Colonic mucosa (tissue), 4 donors: Measurements from ENCODE around the gene GARIN5A. TPM values are rescaled to one million over a fixed set of nuclear protein-coding genes. Genes with fewer than 3 reads are reported as not detected.

ENCODE experiments used
- DNase-seq: peaks from one replicate; pipeline ENCODE4 v3.0.0-alpha.2; 2020
- H3K27ac ChIP-seq: fragments of 200-600 bp; one replicate; pipeline ENCODE4 v1.8.0; 2021
- H3K27me3 ChIP-seq: fragments of 200-600 bp; one replicate; pipeline ENCODE4 v1.8.0; 2021
- H3K36me3 ChIP-seq: fragments of 200-600 bp; one replicate; pipeline ENCODE4 v1.8.0; 2021
- H3K4me1 ChIP-seq: fragments of 200-600 bp; one replicate; pipeline ENCODE4 v1.8.0; 2021; ENCODE audit warnings: mild to moderate bottlenecking
- H3K4me3 ChIP-seq: fragments of 200-600 bp; one replicate; pipeline ENCODE4 v1.8.0; 2021
- H3K9ac ChIP-seq, 2 donors: one replicate each; pipeline ENCODE4 v1.7.0; 2013; ENCODE audit warnings: control low read depth in 2 of 2, low read depth in 2 of 2, low read length in 2 of 2
- H3K9me3 ChIP-seq: fragments of 200-600 bp; one replicate; pipeline ENCODE4 v1.8.0; 2021
- intact Hi-C: fragments of 100-400 bp; cut with DNase I; formaldehyde crosslinking; loops from one replicate; pipeline ENCODE4 v1.14.1; 2022
- total RNA-seq, 2 donors: library from RNA; stranded (reverse); fragmentation: NEBNext Ultra II Directional in 1 of 2; extraction: Animal tissue kit (Norgen Biotek cat#: 25700) in 1 of 2; gene quantifications; one replicate each; pipeline ENCODE4 v1.2.1, GENCODE V29; 2021
- TF ChIP-seq, protein P1 (sequence below): fragments of 200-600 bp; IDR thresholded peaks from one replicate; pipeline ENCODE4 v1.8.0; 2022; ENCODE audit warnings: antibody characterized with exemption, mild to moderate bottlenecking
- donor health status: healthy.
- donor health status: DM: no; HTN: no; CAD: no.
- donor health status: DM: no; HTN: no; CAD: no.

Gene GARIN5A
- total RNA-seq, 2 donors from 2014 or later, result 2.1 to 4.4 TPM

DNA sequence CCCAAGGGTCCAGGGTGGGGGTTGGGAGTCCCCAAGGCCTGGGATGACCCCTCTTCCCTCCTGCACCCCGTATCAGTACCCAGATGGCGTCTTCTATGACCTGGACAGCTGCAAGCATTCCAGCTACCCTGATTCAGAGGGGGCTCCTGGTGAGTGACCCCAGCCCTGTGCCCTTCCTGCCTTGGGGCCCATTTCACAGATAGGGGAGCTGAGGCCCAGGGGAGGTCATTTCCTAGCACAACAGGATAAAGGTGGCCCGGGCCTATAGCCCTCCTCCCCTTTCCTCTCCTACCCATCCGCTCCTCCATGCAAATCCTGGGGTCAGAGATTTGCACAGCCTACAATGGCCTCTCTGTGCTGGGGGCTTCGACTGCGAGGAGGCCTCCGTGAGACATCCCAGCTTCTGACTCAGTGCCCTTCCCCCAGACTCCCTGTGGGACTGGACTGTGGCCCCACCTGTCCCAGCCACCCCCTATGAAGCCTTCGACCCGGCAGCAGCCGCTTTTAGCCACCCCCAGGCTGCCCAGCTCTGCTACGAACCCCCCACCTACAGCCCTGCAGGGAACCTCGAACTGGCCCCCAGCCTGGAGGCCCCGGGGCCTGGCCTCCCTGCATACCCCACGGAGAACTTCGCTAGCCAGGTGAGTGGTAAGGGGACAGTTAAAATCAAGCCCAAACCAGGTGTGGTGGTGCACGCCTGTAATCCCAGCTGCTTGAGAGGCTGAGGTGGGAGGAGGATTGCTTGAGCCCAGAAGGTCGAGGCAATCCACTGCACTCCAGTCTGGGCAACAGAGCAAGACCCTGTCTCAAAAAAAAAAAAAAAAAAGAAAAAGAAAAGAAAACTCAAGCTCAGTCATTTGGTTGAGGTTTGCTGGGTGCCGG lies 54.0 kb downstream of the GARIN5A start:
- Histone ChIP-seq H3K36me3 (no peaks in the 10 kb centered on the region), H3K4me1 (no peaks in the 10 kb centered on the region), H3K9me3 (no peaks in the 10 kb centered on the region), H3K4me3 (no peak overlapping the region), H3K27me3 (peaks cover 25% of the 10 kb centered on the region), H3K27ac (no peak overlapping the region), H3K9ac (no peak overlapping the region)
- intact Hi-C loops, result no loop called here
- no peak for DNase-seq
- TF ChIP-seq, protein P1, sequence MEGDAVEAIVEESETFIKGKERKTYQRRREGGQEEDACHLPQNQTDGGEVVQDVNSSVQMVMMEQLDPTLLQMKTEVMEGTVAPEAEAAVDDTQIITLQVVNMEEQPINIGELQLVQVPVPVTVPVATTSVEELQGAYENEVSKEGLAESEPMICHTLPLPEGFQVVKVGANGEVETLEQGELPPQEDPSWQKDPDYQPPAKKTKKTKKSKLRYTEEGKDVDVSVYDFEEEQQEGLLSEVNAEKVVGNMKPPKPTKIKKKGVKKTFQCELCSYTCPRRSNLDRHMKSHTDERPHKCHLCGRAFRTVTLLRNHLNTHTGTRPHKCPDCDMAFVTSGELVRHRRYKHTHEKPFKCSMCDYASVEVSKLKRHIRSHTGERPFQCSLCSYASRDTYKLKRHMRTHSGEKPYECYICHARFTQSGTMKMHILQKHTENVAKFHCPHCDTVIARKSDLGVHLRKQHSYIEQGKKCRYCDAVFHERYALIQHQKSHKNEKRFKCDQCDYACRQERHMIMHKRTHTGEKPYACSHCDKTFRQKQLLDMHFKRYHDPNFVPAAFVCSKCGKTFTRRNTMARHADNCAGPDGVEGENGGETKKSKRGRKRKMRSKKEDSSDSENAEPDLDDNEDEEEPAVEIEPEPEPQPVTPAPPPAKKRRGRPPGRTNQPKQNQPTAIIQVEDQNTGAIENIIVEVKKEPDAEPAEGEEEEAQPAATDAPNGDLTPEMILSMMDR, result no peak

DNA sequence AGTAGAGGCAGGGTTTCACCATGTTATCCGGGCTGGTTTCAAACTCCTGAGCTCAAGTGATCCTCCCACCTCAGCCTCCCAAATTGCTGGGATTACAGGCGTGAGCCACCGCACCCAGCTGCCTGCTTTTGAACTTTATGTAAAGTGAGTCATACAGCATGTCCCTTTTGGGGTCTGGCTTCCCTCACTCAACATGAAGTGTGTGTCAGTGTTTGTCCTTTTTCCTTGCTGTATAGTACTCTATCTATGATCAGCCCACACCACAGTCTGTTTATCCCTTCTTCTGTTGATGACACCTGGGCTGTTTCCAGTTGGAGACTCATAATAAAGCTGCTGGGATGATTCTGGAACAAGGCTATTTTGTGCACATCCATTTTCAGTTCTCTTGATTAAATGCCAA lies 55.8 kb downstream of the GARIN5A start:
- peaks cover 5% of the 10 kb centered on the region for H3K4me1 ChIP-seq
- no peaks in the 10 kb centered on the region for H3K36me3 ChIP-seq
- intact Hi-C loops, result no loop called here
- H3K9me3 ChIP-seq, result no peaks in the 10 kb centered on the region
- H3K9ac ChIP-seq, result no peak overlapping the region
- peaks cover 25% of the 10 kb centered on the region for H3K27me3 ChIP-seq
- no peak for DNase-seq
- TF ChIP-seq, protein P1, result no peak
- no peak overlapping the region for H3K27ac ChIP-seq
- H3K4me3 ChIP-seq, result no peak overlapping the region

DNA sequence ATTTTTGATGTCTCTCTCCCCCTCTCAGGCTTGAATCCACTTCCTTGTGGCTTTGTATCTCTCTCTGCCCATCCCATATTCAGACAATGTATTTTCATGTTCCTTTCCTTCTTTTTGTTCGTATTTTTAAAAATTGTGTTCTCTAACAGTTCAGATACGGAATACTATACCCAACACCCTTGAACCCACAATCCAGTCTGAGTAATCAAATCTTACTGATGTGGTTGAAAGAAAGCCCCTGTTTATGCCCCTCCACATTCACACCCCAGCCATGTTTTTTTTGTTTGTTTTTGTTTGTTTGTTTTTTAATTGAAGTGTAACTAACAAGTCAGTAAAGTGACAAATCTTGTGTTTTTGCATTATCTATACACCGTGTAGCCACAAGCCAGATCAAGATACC lies 56.5 kb downstream of the GARIN5A start:
- no peak overlapping the region for H3K27ac ChIP-seq
- no peak for DNase-seq
- no peaks in the 10 kb centered on the region for H3K36me3 ChIP-seq
- TF ChIP-seq, protein P1, result no peak
- intact Hi-C loops, result no loop called here
- peak overlapping the region; percentile 15 for H3K4me3 ChIP-seq
- H3K4me1 ChIP-seq, result peaks cover 5% of the 10 kb centered on the region
- no peak overlapping the region for H3K9ac ChIP-seq
- H3K27me3 ChIP-seq, result peaks cover 25% of the 10 kb centered on the region
- no peaks in the 10 kb centered on the region for H3K9me3 ChIP-seq

DNA sequence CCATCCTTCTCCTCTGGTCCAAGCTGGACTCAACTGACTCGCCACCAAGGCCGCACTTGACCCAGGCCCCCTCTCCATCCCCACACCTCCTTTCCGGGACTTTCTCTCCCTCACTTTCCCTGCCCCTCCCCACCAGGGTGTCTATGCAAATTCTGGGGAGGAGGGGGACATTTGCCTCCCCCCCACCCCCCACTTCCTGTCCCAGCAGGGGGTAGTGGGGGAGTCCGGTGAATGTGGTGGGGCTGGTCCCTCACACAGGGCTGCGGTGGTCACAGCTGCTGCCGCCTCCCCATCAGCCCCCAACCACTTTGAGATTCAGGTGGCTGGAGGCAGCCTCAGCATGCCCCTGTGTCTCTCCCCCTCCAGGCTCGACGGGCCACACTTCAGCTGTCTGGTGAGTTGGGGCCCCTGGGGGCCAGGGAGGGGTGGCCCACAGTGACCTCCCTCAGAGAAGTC lies 57.0 kb downstream of the GARIN5A start:
- intact Hi-C loops, result no loop called here
- H3K4me1 ChIP-seq, result peaks cover 5% of the 10 kb centered on the region
- peaks cover 25% of the 10 kb centered on the region for H3K27me3 ChIP-seq
- no peak overlapping the region for H3K27ac ChIP-seq
- TF ChIP-seq, protein P1, result no peak
- H3K9ac ChIP-seq, result no peak overlapping the region
- H3K9me3 ChIP-seq, result no peaks in the 10 kb centered on the region
- H3K36me3 ChIP-seq, result no peaks in the 10 kb centered on the region
- peak overlapping the region; percentile 15 for H3K4me3 ChIP-seq
- no peak for DNase-seq

DNA sequence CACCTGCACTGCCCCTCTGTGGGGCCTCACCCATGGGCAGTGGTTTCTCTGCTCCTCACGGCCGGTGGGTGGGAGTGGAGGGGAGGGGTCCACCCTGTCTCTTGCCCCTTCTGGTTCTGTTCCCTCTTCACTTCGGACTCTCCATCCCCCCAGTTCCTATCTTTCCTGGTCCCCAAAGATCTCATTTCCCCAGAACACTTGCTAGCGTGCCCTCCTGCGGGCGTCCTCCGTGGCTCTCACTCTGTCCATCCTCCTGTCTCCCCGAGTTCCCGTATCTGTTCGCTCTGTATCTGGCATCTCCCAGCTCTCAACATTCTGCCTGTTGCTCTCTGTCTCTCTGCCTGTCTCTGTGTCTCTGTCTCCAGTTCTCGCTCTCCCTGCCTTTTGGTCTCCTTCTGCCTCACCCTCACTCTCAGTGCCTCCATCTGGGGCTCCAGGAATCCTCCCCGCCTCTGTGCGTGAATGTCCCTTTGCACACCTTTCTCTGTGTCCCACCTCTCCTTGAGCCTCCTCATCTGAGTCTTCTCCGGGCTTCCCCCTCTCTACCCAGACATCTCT lies 57.5 kb downstream of the GARIN5A start:
- Histone ChIP-seq H3K4me1 (peaks cover 5% of the 10 kb centered on the region), H3K9me3 (no peaks in the 10 kb centered on the region), H3K36me3 (no peaks in the 10 kb centered on the region), H3K27me3 (peaks cover 25% of the 10 kb centered on the region), H3K9ac (no peak overlapping the region), H3K27ac (no peak overlapping the region), H3K4me3 (peak overlapping the region; percentile 15)
- TF ChIP-seq, protein P1, result no peak
- intact Hi-C loops, result no loop called here
- DNase-seq, result no peak
